Measurements from ENCODE around the gene ERVV-1.

The ERVV-1 gene

DNA sequence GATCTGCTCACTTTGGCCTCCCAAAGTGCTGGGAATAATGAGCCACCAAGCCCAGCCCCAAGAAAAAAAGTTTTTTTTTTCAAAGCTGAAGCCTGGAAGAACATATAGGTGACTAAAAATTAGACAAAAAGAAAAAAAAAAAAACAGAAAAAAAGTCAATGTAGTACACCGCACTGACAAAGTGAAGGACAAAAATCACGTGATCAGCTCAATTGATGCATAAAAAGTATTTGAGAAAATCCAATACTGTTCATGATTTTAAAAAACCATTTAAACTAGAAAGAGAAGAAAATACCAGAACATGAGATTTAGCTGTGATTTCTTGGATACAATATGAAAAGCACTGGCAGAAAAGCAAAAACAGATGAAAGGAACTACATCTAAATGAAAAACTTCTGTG lies 20.3 kb downstream of the ERVV-1 start:
- no peak for DNase-seq

GRCh38 chr19:53034948-53035675 lies 21.4 kb downstream of the ERVV-1 start:
- DNase-seq, result no peak

DNA sequence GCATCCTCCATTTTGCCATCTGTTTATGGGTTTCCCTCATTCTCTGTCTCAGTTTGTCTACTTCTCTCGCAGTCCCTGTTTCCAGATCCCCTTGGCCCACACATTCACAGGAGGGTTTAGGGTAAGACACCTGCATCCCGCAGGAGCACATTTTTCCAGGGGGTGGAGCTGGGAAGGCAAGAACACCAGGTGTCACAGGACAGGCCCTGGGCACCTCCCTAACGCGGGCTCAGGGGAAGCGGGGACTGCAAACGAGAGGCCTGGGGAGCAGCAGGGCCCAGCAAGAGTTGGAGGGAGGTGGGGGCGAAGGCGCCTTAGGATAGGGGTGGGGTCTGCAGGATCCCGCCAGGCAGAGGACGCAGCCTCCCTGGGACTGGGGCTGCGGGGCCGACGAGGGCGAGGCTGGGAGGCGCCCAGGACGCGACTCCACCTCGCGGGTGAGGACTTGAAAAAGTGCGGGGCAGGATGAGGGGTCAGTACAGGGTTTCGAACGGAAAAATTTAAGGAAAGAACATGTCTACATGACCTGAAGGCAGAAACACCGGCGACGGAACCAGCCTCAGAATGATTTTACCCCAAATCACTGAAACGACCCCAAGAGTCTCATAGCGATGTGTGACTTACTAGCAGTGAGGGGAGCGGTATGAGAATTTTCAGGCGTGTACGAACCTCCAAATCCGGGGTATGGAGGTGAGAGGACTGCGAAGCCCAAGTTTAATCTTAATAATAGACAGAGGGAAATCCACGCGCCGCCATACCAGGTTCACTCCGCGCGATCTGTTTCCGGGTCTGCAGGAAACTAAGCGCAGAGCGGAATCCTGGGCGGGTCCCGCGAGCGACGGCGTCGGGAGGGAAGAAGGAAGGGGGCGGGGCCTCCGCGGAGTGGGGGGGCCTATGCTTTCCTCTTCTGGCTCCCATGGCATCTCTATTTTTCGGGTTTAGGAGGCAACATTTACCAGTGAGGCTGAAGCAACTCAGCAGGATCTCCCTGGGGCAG lies 23.7 kb downstream of the ERVV-1 start:
- no peak for DNase-seq

GRCh38 chr19:53041366-53041765 lies 27.6 kb downstream of the ERVV-1 start:
- no peak for DNase-seq

DNA sequence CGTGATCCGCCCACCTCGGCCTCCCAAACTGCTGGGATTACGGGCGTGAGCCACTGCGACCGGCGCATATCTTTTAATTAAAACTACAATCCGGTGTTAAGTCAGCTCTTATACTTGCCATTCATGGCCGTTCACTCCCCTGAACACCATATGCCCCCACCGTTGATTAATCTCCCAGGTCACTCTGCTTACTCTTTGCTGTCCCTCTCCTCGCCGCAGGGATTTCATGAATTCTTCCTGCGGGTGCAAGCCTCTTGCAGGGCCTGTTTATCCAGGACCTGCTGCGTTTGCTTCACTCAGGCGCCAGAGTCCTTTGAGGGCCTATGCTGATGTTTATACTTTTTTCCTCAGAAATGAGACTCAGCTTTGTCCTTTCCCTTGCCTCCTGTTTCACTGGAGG lies 31.8 kb downstream of the ERVV-1 start:
- no peak for DNase-seq

DNA sequence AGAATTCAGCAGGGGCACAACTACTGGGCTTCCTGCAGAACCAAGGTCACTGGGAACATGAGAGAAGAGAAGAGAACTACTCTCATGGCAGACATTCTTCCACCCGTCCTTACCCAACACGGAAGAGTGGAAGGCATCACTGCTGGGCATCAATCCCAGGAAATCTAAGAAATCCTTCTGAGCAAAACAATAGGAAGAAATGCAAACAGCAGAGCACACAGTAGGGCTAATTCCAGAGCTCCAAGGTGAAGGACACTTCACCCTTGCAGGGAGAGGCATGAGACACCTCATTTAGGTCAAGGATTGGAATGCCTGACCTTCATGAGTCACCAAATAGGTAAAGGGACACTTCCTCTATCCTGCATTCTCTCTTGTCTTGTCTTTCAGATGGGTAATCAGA lies 33.7 kb downstream of the ERVV-1 start:
- no peak for DNase-seq

DNA sequence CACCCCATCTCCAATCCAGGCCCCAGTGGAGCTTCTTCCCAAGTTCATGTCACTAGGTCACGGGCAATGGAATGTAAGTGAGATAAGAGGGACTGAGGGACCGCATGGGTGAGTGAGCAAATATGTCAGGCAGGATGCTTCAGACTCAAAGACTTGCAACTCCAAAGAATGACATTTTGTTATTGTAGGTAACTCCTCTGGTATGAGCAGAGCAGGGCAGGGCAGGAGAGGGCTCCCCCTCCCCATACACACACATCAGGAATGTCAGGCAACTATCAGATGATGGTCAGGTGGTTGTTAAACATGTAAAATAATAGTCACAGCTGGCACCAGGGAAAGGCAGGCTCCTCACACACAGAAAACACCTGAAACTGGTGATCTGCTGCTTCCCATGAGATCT lies 41.4 kb downstream of the ERVV-1 start:
- no peak for DNase-seq

DNA sequence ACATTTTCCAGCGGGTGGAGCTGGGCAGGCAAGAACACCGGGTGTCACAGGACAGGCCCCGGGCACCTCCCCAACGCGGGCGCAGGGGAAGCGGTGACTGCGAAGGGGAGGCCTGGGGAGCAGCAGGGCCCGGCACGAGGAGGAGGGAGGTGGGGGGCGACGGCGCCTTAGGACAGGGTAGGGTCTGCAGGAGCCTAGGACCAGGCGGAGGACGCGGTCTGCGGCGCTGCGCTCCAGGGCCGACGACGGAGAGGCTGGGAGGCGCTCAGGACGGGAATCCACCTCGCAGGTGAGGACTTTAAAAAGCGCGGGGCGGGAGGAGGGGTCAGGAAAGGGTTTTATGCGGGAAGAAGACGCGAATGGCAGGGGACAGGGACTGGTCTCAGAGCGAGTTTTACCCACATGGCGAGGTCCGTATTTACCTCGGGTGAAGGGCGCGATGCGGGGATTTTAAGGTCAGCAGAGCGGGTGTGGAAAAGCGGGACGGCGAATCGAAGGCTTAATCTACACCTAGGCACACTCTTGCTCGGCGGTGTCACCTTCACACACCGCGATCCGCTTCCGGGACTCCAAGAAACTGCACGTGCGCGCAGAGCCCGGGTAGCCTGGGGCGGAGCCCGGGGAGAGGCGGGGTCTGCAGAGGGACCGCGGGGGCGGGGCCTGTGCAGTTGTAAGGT lies 44.3 kb downstream of the ERVV-1 start:
- no peak for DNase-seq

Measured in CD4-positive, alpha-beta T cell treated with Interleukin-21 for 1 hour (primary cell).